SIG-M5 (cell line): Measurements from ENCODE around the gene TMEM87B.
"Not testable (repeated sequence)": the region's sequence is repeated elsewhere in the genome, so short reads cannot be mapped to it uniquely, and the experiment has no call there.

ENCODE experiments used
- DNase-seq: peaks from one replicate; lab custom pipeline; 2025; lab: John Stamatoyannopoulos, UW

The TMEM87B gene

GRCh38 chr2:112121682-112122254 is 66.7 kb downstream of the TMEM87B start:
- no peak for DNase-seq

GRCh38 chr2:112129060-112129459 is 74.0 kb downstream of the TMEM87B start:
- no peak for DNase-seq

- DNase-seq, result no peak
These were observed 78.3 kb downstream of the TMEM87B start for GRCh38 chr2:112133344-112133743.

DNA sequence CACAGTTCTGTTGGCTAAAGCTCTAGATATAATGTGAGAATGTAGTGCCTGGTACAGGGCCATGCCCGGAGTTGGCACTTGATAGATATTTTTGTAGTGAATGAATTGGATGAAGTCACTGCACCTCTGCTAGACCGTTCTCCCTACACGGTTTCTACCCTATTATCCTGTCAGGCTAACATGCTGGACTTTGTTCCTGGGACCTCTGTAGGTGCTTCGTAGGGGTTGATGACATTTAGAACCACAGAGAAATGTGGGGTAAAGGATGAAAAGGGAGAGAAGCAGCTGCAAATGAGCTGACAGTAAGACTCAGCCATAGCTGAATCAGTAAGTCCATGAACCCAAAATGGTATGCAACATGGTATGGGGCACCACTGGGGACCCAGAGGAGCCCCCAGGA is 79.1 kb downstream of the TMEM87B start:
- no peak for DNase-seq

GRCh38 chr2:112136096-112136495 is 81.0 kb downstream of the TMEM87B start:
- no peak for DNase-seq

GRCh38 chr2:112137516-112138158 is 82.6 kb downstream of the TMEM87B start:
- DNase-seq, result no peak

- DNase-seq, result no peak
These were observed 83.3 kb downstream of the TMEM87B start, which contains the start of gene FBLN7 for GRCh38 chr2:112138159-112139032. Gene FBLN7 (plus strand): TSS chr2:112138385. CDS start chr2:112138656, 271 bp downstream.

GRCh38 chr2:112139033-112139614 is 84.1 kb downstream of the TMEM87B start:
- not testable (repeated sequence) for DNase-seq

DNA sequence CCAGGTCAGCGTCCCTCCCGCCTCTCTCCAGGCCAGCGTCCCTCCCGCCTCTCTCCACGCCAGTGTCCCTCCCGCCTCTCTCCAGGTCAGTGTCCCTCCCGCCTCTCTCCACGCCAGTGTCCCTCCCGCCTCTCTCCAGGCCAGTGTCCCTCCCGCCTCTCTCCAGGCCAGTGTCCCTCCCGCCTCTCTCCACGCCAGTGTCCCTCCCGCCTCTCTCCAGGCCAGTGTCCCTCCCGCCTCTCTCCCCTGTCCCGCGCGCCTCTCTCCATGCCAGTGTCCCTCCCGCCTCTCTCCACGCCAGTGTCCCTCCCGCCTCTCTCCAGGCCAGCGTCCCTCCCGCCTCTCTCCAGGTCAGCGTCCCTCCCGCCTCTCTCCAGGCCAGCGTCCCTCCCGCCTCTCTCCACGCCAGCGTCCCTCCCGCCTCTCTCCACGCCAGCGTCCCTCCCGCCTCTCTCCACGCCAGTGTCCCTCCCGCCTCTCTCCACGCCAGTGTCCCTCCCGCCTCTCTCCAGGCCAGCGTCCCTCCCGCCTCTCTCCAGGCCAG is 84.7 kb downstream of the TMEM87B start:
- DNase-seq, result not testable (repeated sequence)

GRCh38 chr2:112140205-112140802 is 85.2 kb downstream of the TMEM87B start:
- DNase-seq, result no peak

DNA sequence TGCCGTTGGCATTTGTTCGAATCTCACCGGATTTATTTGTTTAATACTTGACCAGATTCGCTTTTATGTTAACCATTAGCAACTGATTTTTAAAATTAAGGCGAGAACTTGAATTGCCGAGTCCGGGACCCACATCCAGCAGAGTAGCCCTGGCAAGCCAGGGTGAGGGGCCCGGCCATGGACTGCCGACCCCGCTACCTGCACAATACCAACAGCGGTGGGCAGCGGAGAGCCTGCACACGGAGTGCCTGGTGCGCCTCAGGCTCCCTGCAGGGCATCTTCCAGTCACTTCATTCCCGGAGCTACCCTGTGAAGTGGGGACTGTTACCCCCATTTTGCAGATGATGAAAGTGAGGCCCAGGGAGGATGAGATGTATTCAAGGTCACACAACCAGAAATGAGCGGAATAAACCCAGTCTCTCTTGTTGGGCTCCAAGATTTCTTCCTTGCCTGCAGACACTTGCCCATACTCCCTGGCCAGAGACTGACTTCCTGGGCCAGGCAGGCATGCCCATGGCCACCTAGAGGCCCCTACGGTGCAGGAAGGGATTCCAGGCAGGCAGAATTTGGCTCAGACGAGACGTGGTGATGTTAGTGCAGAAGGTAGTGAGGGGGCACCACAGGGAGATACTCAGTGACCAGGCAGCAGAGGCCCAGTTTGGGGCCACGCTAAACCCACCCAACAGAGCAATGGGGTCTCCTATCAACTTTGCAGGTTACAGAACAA is 86.0 kb downstream of the TMEM87B start:
- DNase-seq, result no peak

GRCh38 chr2:112141626-112142007 is 86.5 kb downstream of the TMEM87B start:
- DNase-seq, result no peak

DNA sequence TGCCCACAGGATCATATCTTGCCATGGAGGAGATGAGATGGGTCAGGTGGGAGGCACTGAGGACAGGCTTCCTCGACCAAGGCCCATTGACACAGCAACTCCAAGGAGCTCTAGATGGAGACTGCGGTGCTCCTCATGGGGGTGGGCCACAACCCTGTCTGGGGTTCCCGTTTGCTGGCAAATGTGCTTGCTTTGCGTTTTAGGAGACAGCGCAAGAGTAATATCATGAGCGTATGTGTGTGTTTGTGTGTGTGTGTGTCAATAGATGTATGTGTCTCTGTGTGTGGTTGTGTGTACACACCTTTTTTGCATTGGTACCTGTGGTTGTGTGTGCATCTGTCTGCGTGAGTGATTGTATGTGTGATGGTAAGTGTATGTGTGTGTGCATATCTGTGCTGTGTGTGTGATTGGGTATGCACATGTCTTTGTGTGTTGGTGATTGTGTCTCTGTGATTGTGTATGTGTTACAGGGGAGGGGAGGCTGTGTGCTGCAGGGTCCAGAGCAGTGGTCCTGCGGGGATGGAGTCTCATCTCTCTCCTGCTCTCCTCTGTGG is 87.5 kb downstream of the TMEM87B start:
- DNase-seq, result no peak

- no peak for DNase-seq
These were observed 88.1 kb downstream of the TMEM87B start for GRCh38 chr2:112143150-112143549.

DNA sequence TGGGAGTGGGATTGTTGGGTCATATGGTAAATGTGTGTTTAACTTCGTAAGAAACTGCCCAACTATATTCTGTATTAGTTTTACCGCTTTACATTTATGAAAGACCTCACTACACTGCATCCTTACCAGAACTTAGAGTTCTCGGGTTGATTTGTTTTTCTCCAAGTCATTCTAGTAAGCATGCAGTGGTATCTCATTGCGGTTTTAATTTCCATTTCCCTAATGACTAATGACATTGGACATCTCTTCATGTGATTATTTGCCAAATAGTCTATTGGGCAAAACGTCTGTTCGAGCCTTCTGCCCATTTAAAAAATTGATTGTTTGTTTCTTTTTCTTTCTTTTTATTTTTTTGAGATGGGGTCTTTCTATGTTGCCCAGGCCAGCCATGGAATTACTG is 89.9 kb downstream of the TMEM87B start:
- DNase-seq, result no peak

GRCh38 chr2:112147382-112148168 is 92.5 kb downstream of the TMEM87B start:
- no peak for DNase-seq

- no peak for DNase-seq
These were observed 93.4 kb downstream of the TMEM87B start for GRCh38 chr2:112148477-112148876.

DNA sequence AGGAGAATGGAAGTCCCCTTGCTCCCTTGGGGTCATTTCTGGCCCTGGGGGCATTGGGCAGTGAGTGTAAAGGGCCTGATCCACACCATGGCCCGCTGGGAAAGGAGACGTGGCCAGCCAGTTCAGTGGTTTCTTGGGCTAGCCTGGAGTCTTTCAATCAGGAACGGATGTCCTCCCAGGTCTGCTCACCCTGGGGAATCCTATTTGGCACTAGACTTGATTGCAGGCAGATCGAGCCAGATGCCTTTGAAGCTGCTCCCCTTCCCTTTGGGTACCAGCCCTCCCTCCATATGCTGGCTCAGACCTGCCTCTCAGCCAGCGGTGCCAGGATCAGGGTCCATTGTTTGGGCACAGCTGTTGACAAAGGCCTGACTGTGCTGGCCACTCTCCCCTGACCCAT is 94.1 kb downstream of the TMEM87B start:
- DNase-seq, result no peak

GRCh38 chr2:112149866-112150435 is 94.9 kb downstream of the TMEM87B start:
- DNase-seq, result no peak

DNA sequence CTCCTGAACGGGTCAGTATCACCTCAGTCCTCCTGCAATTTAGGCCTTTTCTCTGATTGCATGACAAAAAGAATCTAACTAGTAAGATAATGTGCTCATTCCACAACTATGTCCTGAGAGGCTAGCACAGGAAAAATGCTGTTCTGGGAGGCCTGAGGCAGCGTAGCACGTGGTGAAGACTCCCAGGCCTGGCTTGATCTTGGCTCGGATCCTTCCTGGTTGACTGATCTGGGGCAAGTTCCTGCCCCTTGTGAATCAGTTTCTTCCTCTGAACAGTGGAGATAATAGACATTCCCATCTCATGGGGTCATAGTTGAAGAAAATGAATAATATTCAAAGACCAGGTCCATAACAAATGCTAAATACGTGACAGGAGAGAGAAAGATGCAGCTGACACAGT is 95.4 kb downstream of the TMEM87B start:
- no peak for DNase-seq
